H1 (cell line): ENCODE measurements around the gene AVPR1B. TPM values are rescaled to one million over a fixed set of nuclear protein-coding genes. Genes with fewer than 3 reads are reported as not detected.

Experiments used
- BRCA1 ChIP-seq: IDR thresholded peaks from 2 replicates; pipeline ENCODE4 v1.6.1; 2012; ENCODE audit warnings: low read depth, low read length, improper control_type of control experiment
- TEAD4 ChIP-seq: IDR thresholded peaks from 2 replicates; pipeline ENCODE4 v1.6.1; 2012; ENCODE audit warnings: low read depth, low read length, inconsistent platforms, mixed read lengths
- polyA plus RNA-seq, 7 experiments: library from polyadenylated mRNA; depleted of rRNA in 3 of 7; stranded (reverse) in 5 of 7; unstranded in 2 of 7; fragments of >200 nt in 5 of 7; fragments of 200-250 nt in 2 of 7; gene quantifications; 1 replicate in 5 of 7; 2 replicates in 1 of 7; 4 replicates in 1 of 7; pipeline versions ENCODE4 v1.2.1 to v1.2.3, GENCODE V29; 2011 to 2013; ENCODE audit warnings: missing spikeins in 2 of 7, mixed read lengths in 2 of 7
- total RNA-seq: library from RNA; stranded (reverse); fragmentation: NEBNext Ultra II Directional; extraction: Animal tissue kit (Norgen Biotek cat#: 25700); gene quantifications from 2 replicates; pipeline ENCODE4 v1.2.1, GENCODE V29; 2021
- TF ChIP-seq, protein P1 (sequence below), 3 experiments: IDR thresholded peaks; 1 replicate in 2 of 3; 2 replicates in 1 of 3; pipeline versions ENCODE4 v1.5.1 to v1.6.1; 2011; ENCODE audit warnings: low read length in 3 of 3, mild to moderate bottlenecking in 3 of 3, inconsistent platforms in 2 of 3, low read depth in 1 of 3, moderate library complexity in 1 of 3; ENCODE audit not compliant: insufficient read depth in 1 of 3; ENCODE audit errors: control extremely low read depth in 1 of 3

Gene AVPR1B
- total and polyA plus RNA-seq, 2 of the 8 experiments (the other 6 are each of a cell fraction or from before 2014, with no cell fraction given): 0.29 to 0.50 TPM

DNA sequence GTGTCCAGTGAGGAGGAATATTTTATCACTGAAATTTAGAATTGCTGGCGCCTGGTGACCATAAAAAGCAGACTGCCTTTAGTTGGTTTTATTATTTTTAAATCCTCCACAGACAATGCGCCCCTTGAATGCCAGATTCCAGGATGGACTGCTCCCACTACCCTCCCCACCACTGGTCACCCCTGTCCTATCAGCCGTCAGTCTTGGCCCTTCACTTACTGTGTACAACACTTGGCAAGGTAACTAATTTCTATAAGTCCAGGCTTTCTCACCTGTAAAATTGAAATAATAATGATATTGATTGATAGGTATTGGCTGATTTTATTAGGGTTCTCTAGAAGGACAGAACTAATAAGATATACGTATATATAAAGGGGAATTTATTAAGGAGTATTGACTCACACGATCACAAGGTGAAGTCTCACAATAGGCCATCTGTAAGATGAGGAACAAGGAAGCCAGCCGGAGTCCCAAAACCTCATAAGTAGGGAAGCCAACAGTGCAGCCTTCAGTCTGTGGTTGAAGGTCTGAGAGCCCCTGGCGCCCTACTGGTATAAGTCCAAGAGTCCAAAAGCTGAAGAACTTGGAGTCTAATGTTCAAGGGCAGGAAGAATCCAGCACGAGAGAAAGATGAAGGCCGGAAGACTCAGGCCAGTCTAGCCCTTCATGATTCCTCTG is 46.4 kb downstream of the AVPR1B start (continued):
- TF ChIP-seq, protein P1, sequence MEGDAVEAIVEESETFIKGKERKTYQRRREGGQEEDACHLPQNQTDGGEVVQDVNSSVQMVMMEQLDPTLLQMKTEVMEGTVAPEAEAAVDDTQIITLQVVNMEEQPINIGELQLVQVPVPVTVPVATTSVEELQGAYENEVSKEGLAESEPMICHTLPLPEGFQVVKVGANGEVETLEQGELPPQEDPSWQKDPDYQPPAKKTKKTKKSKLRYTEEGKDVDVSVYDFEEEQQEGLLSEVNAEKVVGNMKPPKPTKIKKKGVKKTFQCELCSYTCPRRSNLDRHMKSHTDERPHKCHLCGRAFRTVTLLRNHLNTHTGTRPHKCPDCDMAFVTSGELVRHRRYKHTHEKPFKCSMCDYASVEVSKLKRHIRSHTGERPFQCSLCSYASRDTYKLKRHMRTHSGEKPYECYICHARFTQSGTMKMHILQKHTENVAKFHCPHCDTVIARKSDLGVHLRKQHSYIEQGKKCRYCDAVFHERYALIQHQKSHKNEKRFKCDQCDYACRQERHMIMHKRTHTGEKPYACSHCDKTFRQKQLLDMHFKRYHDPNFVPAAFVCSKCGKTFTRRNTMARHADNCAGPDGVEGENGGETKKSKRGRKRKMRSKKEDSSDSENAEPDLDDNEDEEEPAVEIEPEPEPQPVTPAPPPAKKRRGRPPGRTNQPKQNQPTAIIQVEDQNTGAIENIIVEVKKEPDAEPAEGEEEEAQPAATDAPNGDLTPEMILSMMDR (IDR thresholded peaks at IDR 0.05; ENCODE audit: control extremely low read depth in 1 of 3, insufficient read depth in 1 of 3, low read depth in 1 of 3, low read length in 3 of 3): no peak
- TF ChIP-seq TEAD4: no peak
- no peak for TF ChIP-seq BRCA1
